ENCODE measurements around the gene C5orf47.

GRCh38 chr5:173970878-173971650 is 17.9 kb upstream of the C5orf47 start:
- no peak for TF ChIP-seq EZH2 (IDR thresholded peaks at IDR 0.05)
- no peak for TF ChIP-seq EZH2phosphoT487 (IDR thresholded peaks at IDR 0.05)
